HFFc6 (cell line): ENCODE measurements around the gene CCR8. TPM values are rescaled to one million over a fixed set of nuclear protein-coding genes. Genes with fewer than 3 reads are reported as not detected.
"Not testable (repeated sequence)": the region's sequence is repeated elsewhere in the genome, so short reads cannot be mapped to it uniquely, and the experiment has no call there.

Experiments used
- DNase-seq: peaks from one replicate; pipeline ENCODE4 v3.0.0-alpha.2; 2018
- H3K27ac Mint-ChIP-seq: 2 replicates; pipeline ENCODE4 v1.8.0; 2020; ENCODE audit warnings: mild to moderate bottlenecking, mixed read lengths
- H3K27me3 Mint-ChIP-seq: 2 replicates; pipeline ENCODE4 v1.8.0; 2021; ENCODE audit warnings: mild to moderate bottlenecking, moderate library complexity, mixed read lengths; ENCODE audit not compliant: insufficient read depth
- H3K36me3 Mint-ChIP-seq: 2 replicates; pipeline ENCODE4 v1.8.0; 2021; ENCODE audit warnings: low read depth, mixed read lengths
- H3K4me1 Mint-ChIP-seq: 2 replicates; pipeline ENCODE4 v1.8.0; 2020; ENCODE audit warnings: low read depth, mixed read lengths
- H3K4me3 Mint-ChIP-seq: 2 replicates; pipeline ENCODE4 v1.8.0; 2020; ENCODE audit warnings: mild to moderate bottlenecking, moderate library complexity, mixed read lengths
- H3K9me3 Mint-ChIP-seq: 2 replicates; pipeline ENCODE4 v1.8.0; 2020; ENCODE audit warnings: mild to moderate bottlenecking, mixed read lengths
- CTCF ChIP-seq: fragments of 200-600 bp; sonication (generic); IDR thresholded peaks from 2 replicates; pipeline ENCODE4 v1.5.0; 2021; ENCODE audit warnings: antibody characterized with exemption, mild to moderate bottlenecking
- total RNA-seq, 6 experiments: library from RNA; stranded (reverse); fragmentation: NEBNext Ultra II Directional; extraction: Animal tissue kit (Norgen Biotek cat#: 25700); gene quantifications; 2 replicates in 1 of 6; 3 replicates in 5 of 6; pipeline ENCODE4 v1.2.3, GENCODE V29; 2021

Gene CCR8
- total RNA-seq, 6 experiments from 2014 or later: not detected

DNA sequence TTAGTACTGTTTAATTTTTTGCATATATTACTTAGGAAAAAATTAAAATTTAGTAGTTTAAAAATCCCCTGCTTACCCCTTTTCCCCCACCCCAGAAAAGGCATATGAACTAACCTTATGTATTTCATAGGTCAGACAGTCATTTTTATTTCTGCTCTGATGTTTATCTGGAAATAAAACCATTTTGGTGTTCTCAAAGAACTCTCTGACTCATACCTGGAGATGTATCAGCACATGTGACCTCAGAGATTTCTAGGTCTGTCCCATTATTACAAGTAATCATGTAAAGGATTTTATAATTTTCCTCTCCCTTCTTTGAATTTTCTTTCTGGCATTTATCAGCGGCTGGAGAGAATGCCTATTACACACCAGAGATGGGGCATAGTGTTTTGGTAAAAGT is 14.1 kb upstream of the CCR8 start:
- no peak for TF ChIP-seq CTCF
- Mint-ChIP-seq H3K4me1 (no peaks in the 10 kb centered on the region), H3K27me3 (peaks cover 7% of the 10 kb centered on the region; the same call in 1 of the 2 replicates), H3K27ac (no peak overlapping the region), H3K4me3 (no peak overlapping the region), H3K9me3 (0 out of 2 replicates have a peak, but pooled peaks cover 4% of the 10 kb centered on the region), H3K36me3 (peaks cover 3% of the 10 kb centered on the region; the same call in 1 of the 2 replicates)
- DNase-seq: no peak

DNA sequence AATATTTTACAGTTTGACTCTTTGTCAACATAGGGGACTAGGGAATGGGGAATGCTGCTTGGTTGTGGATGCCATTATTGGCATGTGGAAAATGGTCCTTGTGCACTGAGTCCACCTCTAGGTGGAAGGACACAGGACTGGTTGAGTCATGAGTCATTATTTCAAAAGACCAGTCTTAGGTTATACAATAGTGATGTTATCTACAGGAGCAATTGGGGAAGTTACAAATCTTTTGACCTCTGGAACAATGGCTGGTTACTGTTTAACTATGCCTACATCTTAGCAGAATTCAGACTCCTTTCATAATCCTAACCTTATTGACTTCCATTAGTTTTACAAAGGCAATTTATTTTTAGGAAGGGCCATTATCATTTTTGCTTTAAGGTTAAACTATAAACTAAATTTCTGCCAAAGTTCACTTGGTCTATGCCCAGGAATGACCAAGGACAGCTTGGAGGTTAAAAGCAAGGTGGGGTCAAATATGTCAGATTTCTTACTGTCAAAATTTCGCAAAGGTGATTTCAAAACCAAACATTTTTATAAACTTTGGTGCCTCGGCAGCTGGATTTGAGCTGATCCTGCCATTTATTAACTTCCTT is 11.8 kb upstream of the CCR8 start:
- 0 out of 2 replicates have a peak, but pooled peaks cover 4% of the 10 kb centered on the region for H3K9me3 Mint-ChIP-seq
- H3K27ac Mint-ChIP-seq: no peak overlapping the region
- no peaks in the 10 kb centered on the region for H3K4me1 Mint-ChIP-seq
- peaks cover 9% of the 10 kb centered on the region for H3K27me3 Mint-ChIP-seq
- DNase-seq: no peak
- peaks cover 3% of the 10 kb centered on the region; the same call in 1 of the 2 replicates for H3K36me3 Mint-ChIP-seq
- TF ChIP-seq CTCF: no peak
- H3K4me3 Mint-ChIP-seq: no peak overlapping the region

DNA sequence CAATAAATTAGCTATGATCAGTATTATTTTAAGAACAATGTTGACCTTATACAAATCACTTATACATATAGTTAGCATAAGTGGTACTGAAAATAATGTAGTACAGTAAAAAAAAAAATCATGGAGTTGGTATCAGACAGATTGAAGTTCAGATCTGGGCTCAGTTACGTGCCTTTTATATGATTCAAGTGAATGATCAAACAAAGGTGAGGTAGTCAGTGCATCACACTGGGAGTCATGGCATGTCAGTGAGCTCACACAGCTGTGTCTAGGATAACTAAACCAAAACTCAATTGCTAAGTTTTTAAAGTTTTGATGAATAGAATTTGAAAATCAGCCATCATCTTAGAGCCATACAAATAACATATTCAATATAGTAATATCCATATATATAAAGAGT is 11.2 kb upstream of the CCR8 start:
- no peak for DNase-seq
- H3K36me3 Mint-ChIP-seq: peaks cover 3% of the 10 kb centered on the region; the same call in 1 of the 2 replicates
- no peak overlapping the region for H3K27ac Mint-ChIP-seq
- H3K9me3 Mint-ChIP-seq: 0 out of 2 replicates have a peak, but pooled peaks cover 4% of the 10 kb centered on the region
- no peak for TF ChIP-seq CTCF
- H3K4me3 Mint-ChIP-seq: no peak overlapping the region
- no peaks in the 10 kb centered on the region for H3K4me1 Mint-ChIP-seq
- peaks cover 9% of the 10 kb centered on the region for H3K27me3 Mint-ChIP-seq

DNA sequence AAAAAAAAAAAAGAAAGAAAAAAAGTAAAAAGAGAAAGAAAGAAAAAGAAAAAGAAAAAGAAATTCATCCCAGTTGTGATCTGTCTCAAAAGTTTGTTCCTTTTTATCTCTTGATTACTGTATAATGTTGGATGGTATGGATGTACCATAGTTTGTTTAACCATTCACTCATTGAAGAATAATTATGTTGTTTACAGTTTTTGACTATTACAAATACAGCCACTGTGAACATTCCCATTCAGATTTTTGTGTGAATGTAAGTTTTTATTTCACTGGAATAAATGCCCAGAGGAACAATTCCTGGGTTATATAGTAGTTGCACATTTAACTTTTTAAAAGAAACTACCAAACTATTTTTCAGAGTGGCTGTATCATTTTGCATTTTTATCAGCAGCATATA is 10.3 kb upstream of the CCR8 start:
- H3K4me3 Mint-ChIP-seq: no peak overlapping the region
- H3K36me3 Mint-ChIP-seq: no peaks in the 10 kb centered on the region
- no peaks in the 10 kb centered on the region for H3K9me3 Mint-ChIP-seq
- DNase-seq: no peak
- H3K27ac Mint-ChIP-seq: no peak overlapping the region
- H3K27me3 Mint-ChIP-seq: peaks cover 9% of the 10 kb centered on the region
- no peak for TF ChIP-seq CTCF
- no peaks in the 10 kb centered on the region for H3K4me1 Mint-ChIP-seq

- H3K36me3 Mint-ChIP-seq: not testable (repeated sequence)
Observed at GRCh38 chr3:39321574-39321983, 7.9 kb upstream of the CCR8 start.

GRCh38 chr3:39322209-39322715 is 7.2 kb upstream of the CCR8 start:
- not testable (repeated sequence) for H3K4me3 Mint-ChIP-seq, H3K9me3 Mint-ChIP-seq, H3K4me1 Mint-ChIP-seq, H3K27ac Mint-ChIP-seq, DNase-seq, H3K36me3 Mint-ChIP-seq, H3K27me3 Mint-ChIP-seq

More at GRCh38 chr3:39321574-39321983, 7.9 kb upstream of the CCR8 start:
- peak; percentile 6 for DNase-seq
- not testable (repeated sequence) for H3K9me3 Mint-ChIP-seq, H3K4me1 Mint-ChIP-seq, H3K4me3 Mint-ChIP-seq, H3K27ac Mint-ChIP-seq, H3K27me3 Mint-ChIP-seq
